ENCODE data around the gene PARD3B.

DNA sequence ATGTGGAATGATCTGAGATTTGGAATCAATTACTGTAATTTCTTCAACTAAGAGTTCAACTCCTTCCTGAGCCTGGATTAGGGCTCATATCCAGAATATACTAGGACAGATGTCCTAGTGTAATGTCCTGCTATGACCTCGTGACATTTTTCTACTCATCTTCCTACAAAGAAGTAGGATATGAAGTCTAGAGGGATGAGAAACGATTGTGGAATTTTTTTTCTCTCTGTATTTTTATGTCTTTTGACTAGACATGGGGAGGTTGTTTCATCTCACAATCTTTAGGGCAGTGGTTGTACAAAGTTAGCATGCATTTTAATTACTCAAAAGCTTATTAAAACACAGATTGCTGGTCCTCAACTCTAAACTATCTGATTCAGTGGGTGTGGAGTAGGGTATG lies 203.0 kb downstream of the PARD3B start:
- TF ChIP-seq, protein P1, sequence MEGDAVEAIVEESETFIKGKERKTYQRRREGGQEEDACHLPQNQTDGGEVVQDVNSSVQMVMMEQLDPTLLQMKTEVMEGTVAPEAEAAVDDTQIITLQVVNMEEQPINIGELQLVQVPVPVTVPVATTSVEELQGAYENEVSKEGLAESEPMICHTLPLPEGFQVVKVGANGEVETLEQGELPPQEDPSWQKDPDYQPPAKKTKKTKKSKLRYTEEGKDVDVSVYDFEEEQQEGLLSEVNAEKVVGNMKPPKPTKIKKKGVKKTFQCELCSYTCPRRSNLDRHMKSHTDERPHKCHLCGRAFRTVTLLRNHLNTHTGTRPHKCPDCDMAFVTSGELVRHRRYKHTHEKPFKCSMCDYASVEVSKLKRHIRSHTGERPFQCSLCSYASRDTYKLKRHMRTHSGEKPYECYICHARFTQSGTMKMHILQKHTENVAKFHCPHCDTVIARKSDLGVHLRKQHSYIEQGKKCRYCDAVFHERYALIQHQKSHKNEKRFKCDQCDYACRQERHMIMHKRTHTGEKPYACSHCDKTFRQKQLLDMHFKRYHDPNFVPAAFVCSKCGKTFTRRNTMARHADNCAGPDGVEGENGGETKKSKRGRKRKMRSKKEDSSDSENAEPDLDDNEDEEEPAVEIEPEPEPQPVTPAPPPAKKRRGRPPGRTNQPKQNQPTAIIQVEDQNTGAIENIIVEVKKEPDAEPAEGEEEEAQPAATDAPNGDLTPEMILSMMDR (conservative IDR thresholded peaks at IDR 0.05) = no peak
- no peak for TF ChIP-seq EZH2 (IDR thresholded peaks at IDR 0.05; ENCODE audit: low read depth)

Data from PC-9 (cell line).